Measurements from ENCODE around the gene WDR41. TPM values are rescaled to one million over a fixed set of nuclear protein-coding genes. Genes with fewer than 3 reads are reported as not detected.
A peak's percentile ranks its signal among the peaks of the same experiment; 100 is the strongest.
"Not testable (repeated sequence)": the region's sequence is repeated elsewhere in the genome, so short reads cannot be mapped to it uniquely, and the experiment has no call there.

The WDR41 gene, protein sequence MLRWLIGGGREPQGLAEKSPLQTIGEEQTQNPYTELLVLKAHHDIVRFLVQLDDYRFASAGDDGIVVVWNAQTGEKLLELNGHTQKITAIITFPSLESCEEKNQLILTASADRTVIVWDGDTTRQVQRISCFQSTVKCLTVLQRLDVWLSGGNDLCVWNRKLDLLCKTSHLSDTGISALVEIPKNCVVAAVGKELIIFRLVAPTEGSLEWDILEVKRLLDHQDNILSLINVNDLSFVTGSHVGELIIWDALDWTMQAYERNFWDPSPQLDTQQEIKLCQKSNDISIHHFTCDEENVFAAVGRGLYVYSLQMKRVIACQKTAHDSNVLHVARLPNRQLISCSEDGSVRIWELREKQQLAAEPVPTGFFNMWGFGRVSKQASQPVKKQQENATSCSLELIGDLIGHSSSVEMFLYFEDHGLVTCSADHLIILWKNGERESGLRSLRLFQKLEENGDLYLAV
- total RNA-seq: 63.2 and 66.2 TPM in 2 replicates

GRCh38 chr5:77491783-77492652 lies at the start of gene WDR41:
TSS of gene WDR41 (minus strand) at chr5:77492316. CDS start at chr5:77492220, 96 bp downstream.
- peak; percentile 52 for DNase-seq (ENCODE audit: low read depth)
- peak within 1 kb of the TSS; percentile 91 for H3K4me3 ChIP-seq (ENCODE audit: low read depth, low read length)
- TF ChIP-seq CTCF (conservative IDR thresholded peaks at IDR 0.05; ENCODE audit: low read depth, low read length): peak; percentile 83

GRCh38 chr5:77531297-77531696 lies 39.2 kb upstream of the WDR41 start:
- no peak for TF ChIP-seq CTCF (conservative IDR thresholded peaks at IDR 0.05; ENCODE audit: low read depth, low read length)
- DNase-seq (ENCODE audit: low read depth): no peak
- no peak overlapping the region for H3K4me3 ChIP-seq (ENCODE audit: low read depth, low read length)

- DNase-seq (ENCODE audit: low read depth): no peak
- TF ChIP-seq CTCF (conservative IDR thresholded peaks at IDR 0.05; ENCODE audit: low read depth, low read length): peak; percentile 33
- no peak overlapping the region for H3K4me3 ChIP-seq (ENCODE audit: low read depth, low read length)
Measured at GRCh38 chr5:77518304-77518703, 26.2 kb upstream of the WDR41 start.

GRCh38 chr5:77514457-77514856 lies 22.3 kb upstream of the WDR41 start:
- no peak for TF ChIP-seq CTCF (conservative IDR thresholded peaks at IDR 0.05; ENCODE audit: low read depth, low read length)

DNA sequence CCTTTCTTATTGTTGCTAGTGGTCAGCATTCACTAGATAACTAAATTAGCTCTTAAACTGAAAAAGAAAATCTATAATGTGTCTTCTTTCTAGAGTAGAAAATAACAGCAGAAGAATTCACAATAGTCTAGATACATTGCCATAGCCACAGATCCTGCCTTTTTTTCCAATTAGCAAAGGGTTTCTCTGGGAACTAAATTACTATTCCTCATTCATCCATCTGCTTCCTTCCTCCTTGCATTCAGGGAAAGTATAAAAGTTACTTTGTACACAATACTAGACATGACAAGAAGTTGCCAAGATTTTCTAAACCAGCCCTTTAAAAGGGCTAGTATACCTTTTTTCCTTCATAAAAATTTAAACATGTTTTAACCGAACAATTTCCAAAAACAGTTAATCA lies 21.2 kb upstream of the WDR41 start:
- TF ChIP-seq CTCF (conservative IDR thresholded peaks at IDR 0.05; ENCODE audit: low read depth, low read length): no peak
- H3K4me3 ChIP-seq (ENCODE audit: low read depth, low read length): no peak overlapping the region
- no peak for DNase-seq (ENCODE audit: low read depth)

More at GRCh38 chr5:77514457-77514856, 22.3 kb upstream of the WDR41 start:
- no peak for DNase-seq (ENCODE audit: low read depth)
- H3K4me3 ChIP-seq (ENCODE audit: low read depth, low read length): no peak overlapping the region

- DNase-seq (ENCODE audit: low read depth); H3K4me3 ChIP-seq (ENCODE audit: low read depth, low read length): not testable (repeated sequence)
Measured at GRCh38 chr5:77501132-77501531, 9.0 kb upstream of the WDR41 start.

DNA sequence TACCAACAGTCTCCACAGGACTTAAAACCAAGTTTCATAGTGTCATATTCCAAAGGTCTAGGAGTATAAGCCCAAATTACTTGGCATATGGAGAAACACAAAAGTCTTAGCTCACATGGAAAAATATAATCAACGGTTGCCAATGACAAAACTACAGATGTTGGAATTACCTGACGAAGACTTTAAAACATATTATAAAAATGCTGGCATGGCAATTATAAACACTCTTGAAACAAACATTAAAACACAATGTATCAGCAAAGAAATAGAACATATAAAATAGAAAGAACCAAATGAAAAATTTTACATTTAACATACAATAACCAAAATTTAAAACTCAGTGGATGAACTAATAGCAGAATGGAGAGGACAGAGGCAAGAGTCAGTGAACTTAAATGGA lies 7.9 kb upstream of the WDR41 start:
- TF ChIP-seq CTCF (conservative IDR thresholded peaks at IDR 0.05; ENCODE audit: low read depth, low read length): no peak
- DNase-seq (ENCODE audit: low read depth): no peak
- H3K4me3 ChIP-seq (ENCODE audit: low read depth, low read length): no peak overlapping the region

Measured in epithelial cell of proximal tubule (primary cell).